Left hindlimb (tissue), 1 donor: ENCODE data around the gene CASZ1.

Source experiments
- DNase-seq: peaks from one replicate; pipeline ENCODE4 v3.0.0-alpha.2; 2018

CASZ1 gene

DNA sequence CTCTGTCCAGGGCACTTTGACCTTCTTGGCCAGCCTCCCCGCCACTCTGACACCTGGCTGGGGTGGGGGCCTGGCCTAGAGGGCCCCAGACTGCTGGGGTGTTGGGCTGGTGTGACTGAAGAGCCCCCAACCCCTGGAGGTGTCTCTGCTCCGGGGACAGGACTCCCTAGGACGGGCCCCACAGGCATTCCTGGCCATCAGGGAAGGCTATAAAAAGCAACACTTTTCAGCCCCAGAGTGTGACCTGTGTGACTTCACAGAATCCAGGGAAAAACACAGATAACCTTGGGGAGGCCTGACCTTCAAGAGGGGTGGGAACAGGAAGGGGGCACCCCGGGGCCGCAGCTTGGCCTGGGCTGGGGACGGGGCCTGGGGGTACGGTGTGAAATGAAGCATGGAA lies 24.0 kb upstream of the CASZ1 start:
- DNase-seq = no peak

DNA sequence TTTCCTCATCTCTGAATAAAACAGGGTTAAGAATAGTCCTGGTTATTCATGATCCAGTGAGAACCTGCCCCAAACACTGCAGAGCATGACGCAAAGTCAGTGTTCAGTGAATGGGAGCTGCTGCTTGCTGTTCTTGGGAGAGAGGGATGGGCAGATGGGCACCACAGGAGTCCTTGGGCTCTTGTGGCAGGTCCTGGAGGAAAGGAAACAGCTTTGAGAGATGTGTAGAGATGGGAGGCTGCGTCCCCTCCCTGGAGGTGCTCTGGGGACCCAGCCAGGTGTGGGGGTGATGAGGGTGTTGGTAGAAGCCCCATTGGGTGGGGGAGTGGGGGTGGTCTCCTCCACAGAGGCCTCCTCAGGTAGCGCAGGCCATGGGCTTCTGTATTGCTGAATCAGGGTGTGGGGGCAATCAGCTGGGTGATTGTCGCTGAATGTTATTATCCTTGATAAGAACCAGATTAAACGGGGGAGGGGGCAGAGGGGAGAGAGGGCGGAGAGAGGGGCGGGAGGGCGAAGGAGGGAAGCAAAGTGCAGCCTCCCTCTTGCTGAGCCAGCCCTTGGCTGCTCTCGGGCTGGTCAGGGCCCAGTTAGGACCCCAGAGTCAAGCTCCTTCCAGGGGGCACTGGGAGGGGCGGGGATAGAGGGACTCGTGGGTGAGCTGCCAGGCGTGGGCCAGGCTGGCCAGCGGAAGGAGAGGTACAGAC lies 22.9 kb upstream of the CASZ1 start:
- no peak for DNase-seq

DNA sequence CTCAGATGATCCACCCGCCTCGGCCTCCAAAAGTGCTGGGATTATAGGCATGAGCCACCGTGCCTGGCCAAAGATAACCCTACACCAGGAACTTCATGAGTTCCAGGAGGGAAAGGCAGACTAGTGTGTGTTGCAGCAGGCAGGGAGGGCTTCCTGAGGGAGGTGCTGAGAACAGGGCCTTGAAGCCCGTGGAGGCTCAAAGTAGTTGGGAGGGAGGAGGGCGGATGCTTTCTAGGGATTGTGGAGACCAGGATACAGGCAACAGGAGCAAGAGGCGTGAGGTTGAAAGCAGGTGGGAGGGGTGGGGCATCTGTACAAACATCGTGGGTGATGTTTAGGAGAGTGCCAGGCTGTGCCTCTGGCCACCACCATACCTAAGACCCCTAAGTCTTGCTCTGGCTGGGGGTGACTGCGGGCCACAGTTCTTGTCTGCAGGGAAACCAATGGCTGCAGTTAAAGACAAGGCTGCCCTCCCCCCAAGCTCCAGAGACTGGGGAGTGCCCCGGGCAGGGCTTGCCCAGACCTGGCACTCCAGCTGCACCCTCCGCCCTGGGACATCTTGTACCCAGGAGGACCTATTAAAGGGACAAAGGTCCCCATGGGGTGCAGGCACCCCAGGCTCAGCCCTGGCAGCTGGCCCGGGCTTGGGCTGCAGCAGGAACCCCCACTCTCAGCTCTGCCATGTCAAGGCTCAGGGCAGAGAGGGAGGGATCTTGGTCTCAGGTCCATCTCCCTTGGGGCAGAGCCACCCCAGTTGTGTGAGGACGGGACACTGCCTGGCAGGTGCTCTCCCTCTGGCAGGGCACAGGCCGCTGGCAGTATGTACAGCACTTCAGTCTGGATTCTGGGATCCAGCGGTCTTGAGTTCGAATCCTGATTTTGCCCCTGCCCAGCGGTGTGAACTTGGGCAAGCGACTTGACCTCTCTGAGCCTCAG lies 22.1 kb upstream of the CASZ1 start:
- DNase-seq = no peak

DNA sequence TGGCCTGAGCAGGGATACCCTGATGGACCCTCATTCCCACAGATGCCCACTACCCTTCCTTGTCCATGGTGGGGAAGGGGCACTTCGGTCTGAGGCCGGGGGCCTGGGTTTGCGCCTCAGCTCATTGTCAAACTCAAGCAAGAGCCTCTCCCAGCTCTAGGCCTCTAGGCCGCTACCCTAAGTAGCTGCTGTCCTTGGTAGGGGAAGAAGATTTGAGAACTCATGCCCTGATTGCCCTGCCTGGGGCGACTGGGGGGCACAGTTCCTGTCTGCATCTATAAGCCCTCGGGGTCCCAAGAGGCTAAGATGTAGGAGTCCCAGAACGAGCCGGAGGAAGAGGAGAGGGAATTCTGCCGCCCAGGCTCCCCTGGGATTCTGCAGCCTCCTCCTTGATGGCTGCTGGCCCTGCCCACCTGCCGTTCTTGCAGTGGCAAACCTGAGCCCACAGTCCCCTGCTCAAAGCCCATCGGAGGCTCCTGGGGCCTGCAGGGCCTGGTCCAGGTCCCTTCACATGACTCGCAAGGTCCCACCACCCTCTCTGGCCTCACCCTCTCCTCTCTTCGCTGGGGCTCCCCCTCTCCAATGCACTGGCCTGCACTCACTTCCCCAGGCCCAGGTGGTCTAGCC lies 20.4 kb upstream of the CASZ1 start:
- no peak for DNase-seq

DNA sequence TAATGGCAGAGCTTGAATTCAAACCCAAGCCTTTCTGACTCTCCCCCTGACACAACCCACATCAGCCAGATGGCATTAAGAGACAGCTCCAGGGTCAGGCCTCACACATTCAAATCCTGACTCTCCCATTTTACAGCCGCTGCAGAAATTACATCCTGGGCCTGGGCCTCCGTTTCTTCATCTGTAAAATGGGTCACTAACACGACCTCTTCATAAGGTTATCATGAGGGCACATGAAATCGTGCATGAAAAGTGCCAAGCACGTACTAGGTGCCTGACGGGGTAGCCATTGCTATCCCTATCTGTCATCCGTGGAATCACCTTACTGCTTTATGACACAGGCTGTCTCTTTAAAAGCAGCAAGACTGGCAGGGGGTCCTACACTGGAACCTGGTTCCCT lies 19.8 kb upstream of the CASZ1 start:
- DNase-seq = no peak

DNA sequence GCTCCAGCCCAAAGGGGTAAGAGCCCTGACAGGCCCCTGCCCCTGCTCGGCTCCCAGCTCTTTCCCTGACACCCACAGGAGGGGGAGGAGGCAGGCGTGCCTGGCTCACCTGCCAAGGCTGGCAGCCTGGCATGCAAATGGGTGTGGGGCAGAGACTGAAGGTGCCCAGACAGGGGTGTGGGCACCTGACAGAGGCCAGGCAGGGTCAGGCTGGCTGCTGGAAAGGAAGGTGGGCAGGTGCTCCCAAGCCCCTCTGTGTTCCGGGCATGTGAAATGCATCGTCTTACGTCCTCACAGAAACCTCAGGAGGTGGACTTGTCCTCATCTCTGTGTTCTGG lies 19.4 kb upstream of the CASZ1 start:
- DNase-seq = no peak

DNA sequence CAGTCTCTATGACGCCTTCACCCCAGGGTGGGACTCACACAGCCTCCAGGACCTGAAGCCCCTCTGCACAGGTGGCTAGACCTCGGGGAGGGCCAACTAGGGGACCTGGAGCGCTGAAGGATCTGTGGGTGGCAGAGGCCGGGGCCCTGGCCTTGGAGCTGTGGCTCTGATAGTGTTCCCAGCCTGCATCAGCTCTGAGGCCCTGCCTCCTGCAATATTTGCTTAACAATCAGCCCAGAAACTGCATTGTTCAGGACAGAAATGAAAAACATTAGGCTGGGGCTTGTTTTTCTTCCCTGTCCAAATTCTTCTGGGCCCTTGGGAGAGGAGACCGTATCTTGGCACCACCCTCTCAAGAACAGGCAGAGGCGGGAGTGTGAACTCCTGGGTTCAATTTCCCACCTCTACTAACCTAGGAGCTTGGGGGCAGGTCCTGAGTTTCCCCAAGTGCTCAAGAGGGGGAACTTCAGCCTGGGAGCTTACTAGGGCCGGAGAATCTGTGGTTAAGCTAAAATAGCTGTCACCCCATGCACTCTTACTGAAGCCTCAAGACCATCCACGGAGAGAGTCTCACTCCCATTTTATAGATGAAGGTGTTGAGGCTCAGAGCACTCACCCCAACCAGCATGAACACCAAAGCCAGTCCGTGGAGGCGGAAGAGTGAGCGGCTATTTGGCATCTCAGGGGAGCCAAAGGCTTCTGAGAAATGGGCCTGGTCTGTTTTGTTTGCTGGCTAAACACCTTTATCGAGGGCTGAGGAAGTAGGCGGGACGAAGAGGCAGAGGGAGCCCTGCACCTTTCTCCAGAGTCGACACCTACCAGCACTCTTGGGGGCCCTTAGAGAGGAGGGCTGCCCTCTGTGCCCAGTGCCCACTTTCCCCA lies 18.8 kb upstream of the CASZ1 start:
- peak; percentile 20 for DNase-seq

DNA sequence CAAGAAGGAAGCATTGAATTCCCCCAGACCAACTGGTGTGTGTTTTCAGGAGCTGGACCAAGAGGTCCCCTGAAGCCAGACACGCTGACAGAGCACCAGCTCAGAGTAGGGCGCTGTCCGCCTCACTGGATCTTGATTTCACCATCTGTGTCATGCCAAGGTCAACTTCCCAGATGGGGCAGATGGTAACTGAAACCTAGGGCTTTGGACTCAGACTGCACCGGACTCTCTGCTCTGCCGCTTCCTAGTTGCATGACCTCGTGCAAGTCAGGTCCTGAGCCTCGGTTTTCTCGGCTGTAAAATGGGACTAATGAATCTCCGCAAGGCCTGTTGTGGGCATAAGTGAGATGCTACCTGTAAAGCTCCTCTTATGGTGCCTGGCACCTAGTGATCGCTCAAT lies 17.9 kb upstream of the CASZ1 start:
- DNase-seq = peak; percentile 13

DNA sequence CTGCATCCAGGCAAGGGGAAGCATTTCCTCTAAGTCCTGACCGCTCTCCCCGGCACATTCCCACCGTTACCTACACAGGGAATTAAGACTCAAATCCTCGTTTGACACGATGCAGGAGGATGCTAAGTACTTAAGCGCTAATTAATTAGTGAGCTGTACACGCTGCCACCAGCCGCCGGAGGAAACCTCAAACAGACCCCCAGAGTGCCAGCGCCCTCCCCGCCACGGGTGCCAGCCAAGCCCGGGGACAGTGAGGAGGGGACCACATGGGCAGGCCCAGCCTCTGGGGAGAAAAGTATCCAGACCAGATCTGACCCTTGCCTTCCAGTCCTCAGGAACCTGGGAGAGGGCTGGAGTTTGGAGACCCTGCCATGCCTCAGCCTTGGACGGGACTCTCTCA lies 17.4 kb upstream of the CASZ1 start:
- DNase-seq = peak; percentile 6

DNA sequence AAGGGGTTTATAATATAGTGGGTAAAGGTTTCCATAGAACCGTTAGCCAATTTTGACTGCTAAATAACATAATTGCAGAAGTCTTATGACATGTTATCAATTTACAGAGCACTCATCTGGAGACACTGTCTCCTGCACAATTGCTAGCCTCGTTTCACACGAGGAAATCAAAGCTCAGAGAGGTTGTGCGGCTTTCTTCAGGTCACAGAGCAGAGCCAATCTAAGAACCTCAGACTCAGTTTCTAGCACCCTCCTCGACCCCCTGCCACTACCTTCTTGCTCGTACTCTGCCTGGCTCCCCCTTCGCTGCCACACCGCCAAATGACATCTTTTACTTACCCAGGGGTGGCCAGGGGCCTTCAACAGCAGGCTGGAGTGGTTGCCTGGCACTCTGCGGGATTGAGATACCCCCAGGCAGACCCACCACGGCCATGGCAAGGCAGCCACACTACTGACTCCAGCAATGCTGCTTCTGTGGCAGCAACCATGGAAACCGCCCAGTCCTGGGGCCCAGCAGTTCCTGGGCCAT lies 16.0 kb upstream of the CASZ1 start:
- no peak for DNase-seq

DNA sequence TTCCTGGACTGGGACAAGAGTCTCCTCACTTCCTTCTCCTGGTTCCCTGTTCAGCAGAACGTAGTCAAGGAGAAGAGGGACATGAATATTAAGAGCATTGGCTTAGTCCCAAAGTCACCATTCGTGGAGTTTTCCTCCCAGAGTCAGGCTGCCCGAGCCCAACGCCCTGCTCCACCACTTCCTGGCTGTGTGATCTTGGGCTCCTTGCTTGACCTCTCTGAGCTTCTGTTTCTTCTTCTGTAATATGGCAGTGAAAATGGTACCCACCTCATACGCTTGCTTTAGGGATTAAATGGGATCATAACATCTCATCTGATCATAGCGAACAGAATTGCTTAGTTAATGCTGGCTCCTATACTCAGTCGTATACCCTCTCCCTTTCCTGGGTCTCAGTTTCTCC lies 12.0 kb upstream of the CASZ1 start:
- DNase-seq = no peak

DNA sequence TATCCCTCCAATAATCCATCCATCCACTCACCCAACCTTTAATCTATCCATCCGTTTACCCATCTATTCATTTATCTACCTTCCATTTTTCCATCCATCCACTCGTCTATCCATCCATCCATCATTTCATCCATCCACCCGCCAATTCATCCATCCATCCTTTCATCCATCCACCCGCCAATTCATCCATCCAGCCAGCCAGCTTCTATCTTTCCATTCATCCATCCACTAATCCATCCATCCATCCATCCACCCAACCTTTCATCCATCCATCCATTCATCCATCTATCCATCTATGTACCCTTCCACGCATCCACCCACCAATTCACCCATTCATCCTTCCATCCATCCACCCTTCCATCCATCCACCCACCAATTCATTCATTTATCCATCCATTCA lies 10.5 kb upstream of the CASZ1 start:
- DNase-seq = no peak

DNA sequence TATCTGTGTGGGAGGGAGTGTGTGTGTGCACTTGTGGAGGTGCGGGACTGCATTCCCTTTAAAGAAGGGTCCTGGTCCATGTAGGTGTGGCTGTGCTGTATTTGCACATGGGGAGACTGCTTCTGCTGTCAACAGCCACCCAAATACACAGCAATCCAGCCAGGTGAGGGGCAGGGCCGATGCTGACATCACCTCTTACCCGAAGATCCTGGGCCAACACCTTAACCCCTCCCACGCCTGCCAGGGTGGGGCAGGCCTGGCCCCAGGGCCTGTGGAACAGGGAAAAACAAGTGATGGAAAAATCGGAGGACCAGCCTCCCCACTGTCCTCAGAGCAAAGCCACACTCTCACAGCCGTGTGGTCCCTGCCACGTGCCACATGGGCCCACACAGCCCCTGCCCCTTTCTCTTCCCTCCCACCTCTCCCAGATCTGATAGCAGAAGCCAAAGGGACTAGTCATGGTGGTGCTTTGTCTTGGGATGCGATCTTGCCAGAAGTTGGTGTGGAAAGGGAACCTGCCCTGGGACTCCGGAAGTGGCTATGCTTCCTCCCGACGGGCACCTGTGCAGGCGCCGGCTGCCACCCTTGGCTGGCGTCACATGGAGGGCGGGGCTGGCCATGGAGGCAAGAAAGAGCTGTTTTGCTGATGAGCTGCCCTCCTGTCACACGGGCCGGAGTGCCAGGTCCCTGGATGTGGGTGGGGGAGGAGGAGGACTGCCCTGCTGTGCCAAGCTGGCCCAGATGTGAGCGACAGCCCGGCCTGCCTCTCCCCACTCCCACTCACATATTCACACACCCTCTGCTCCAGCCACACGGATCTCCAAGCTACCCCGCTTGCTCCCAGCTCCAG lies 7.8 kb upstream of the CASZ1 start:
- DNase-seq = peak; percentile 18

DNA sequence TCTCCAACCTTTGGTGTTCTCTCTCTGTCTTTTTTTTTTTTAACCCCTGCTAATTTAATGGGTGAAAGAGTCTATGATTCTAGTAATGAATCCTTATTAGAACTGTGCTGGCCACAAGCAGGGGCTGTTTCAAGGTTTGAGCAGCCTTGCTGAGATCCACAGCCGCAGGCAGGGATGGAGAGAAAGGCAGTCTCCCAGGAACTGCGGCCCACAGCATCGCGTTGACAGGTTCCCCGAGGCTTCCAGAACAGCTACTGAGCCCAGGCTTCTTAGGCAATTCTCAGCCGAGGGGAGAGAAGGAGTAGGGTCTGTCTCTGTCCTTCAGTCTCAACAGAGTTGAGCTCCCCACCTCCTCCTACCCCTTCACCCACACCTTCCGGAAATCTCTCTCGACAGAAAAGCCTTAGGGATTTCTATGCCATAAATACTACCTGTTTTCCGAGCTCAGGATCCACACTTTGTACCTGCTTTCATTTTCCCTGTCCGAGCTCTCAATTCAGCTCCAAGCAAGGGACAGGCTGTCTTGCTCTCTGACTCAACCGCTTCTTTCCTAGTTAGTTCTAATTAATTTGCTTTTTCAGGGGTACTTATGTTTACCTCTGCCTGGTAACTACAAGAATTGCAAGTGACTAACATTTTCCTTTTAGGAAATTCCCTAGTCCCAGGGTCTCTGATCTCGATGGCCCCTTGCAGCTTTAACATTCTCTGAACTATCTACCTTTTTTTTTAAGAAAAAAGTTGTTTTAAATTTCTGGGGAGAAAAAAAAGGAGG lies 6.7 kb upstream of the CASZ1 start:
- DNase-seq = peak; percentile 5

DNA sequence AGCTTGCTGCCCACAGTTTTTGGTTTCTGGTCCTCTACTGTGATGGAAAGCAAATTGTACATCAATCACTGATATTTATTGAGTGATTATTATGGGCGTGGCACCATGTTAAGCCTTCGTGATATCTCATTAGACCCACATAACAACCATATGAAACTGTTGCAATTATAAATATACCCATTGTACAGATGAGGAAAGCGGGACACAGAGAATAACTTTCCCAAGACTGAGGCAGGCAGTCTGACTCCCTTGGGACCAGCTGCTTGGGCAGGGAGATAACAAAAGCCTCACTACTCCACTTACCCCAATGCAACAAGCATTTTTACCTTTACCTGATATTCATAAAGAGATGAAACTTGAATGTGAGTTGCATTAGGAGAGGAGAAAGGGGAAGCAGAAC lies 4.3 kb upstream of the CASZ1 start:
- no peak for DNase-seq

DNA sequence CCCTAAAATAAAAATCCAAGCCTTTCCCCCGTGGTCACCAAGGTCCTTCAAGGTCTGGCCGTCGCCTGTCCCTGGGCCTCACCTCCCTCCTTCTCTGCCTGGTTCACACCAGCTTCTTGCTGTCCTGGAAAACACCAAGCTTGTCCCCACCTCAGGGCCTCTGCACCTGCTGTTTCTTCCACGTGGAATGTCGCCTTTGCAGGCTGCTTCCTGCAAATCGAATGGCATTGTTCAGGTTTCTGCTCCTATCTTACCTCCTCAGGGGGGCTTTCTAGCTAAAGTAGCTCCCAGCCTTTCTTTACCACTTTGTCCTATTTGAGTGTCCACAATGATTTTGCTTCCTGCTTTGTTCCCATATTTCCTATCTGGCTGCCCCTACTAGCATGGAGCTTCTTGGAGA lies 3.3 kb upstream of the CASZ1 start:
- no peak for DNase-seq

DNA sequence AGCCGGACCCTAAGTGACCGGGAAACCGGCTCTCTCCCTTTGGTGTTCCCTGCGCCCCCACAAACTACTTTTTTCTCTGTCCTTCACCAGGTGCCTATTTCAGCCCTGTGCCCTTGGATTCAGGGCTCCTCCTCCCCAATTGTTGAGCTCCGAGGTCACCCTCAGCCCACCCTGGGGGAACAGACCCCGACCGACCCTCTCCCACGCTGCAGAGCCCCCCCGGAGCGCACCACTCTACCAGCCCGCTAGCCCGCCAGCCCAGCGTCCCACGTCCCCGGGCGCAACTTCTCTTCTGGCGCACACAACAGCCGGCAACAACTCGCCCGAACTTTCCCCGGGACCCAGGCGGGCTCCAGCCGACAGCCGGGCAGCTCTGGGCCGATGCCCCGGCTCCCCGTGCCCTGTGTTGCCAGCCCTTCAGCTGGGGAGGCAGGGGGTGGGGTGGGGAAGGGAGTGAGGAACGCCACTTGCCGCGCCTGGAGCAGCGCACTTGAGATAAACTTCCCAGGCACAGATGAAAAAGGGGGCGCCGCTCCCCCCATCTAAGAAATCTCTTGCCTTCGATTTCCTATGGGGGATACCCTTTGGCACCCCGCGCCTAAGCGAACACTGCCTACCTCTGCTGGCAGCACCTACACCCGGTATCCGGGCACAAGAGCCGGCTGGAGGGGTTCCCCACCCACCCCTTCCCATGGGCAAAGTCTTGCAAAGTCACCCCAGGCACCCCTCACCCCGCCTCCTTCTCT lies 997 bp downstream of the CASZ1 start:
- DNase-seq = no peak

DNA sequence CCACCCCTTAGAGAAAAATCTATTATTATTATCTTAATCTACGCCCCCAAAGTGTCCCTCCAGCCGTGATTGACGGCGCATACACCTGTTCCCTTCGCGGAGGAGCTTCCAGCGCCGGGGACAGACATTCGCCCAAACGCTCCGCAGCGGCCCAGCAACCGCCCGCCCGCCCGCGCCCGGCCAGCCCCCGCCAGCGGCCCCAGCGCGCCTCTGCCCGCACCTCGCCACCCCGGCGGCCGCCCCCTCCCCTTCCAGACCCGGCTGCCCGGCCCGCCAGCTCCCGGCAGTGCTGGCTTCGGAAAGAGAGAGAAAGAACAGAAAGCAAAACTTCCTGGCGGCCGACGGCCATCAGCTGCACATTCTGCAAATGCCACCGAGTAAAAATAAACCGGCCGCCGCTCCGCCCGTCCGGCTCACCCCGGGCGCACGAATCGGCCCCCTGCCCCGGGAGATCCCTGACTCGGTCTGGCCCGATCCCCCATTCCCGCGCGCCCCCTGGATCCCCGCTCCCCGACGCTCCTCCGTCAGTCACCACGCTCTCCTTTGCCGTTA lies 1.6 kb downstream of the CASZ1 start:
- DNase-seq = no peak

DNA sequence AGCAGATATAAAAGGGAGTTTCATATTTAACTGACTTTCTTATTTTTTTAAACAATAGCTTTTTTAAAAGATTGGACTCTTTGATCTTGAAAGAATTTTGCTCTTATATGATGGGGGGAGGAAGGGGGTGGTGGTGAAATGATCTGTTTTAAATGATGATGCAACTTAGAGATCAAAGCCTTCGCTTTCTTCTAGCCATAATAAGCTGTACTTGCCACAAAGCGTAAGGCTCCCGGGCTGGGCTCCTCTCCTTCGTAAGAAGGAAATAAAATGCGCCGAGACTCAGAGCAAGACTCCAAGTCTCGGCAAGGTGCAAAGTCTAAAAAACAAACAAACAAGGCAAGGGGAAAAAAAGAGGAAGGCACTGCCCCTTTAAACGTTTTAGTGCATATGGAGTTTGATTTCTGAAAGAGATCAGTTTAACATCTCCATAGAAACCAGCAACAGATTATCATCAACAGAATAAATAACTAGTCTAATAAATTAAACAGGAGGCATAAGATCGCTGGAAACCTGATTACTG lies 3.3 kb downstream of the CASZ1 start:
- DNase-seq = no peak
